GM20431 (cell line): Measurements from ENCODE around the gene BCL7B.
"Not testable (repeated sequence)": the region's sequence is repeated elsewhere in the genome, so short reads cannot be mapped to it uniquely, and the experiment has no call there.

Source experiments
- in situ Hi-C: fragments of 300-500 bp; cut with MseI, MboI; formaldehyde crosslinking; loops from one replicate; pipeline ENCODE4 v1.15.0; 2020; ENCODE audit warnings: low sequenced_read_pairs; ENCODE audit not compliant: unreplicated experiment

BCL7B gene

DNA sequence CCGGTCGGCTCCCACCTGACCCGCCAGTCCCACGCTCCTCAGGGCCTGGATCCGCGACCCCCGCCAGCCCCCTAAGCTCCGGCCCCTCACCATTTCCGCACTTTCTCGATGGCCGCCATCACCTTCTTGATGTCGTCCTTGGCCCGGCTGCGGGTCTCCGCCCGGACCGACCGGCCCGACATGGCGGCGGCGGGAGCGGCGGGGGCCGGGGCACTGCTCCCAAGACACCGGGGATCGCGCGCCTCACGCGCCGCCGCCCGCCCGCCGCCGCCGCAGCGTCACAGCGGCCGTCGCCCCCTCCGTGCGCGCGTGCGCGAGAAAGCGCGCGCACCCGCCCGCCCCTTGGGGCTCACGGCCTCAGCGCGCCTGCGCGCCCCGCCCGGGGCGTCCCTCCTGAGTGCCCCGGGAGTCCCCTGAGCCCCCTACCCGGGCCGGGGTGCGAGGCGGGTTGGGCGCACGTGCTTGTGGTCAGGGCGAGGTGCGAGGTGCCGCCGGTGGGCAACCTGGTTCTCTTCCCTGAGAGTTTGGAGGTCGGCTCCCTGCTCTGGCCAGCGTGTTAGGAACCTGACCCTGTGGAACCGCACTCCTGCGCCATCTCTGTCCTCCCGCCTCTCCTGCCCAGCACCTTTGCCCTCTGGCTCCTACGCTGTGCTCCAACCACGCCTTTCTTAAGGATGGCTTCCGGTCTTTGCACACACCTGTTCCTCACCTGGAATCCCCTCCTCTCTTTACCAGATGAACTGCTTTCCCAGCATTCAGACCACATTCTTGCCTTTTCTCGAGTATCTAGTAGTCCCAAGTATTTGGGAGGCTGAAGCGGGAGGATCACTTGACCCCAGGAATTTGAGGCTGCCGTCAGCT lies at the start of gene BCL7B:
Gene BCL7B (minus strand): TSS at position 294 of the 861 bp plus-strand sequence. CDS start 112 bp downstream, at position 182.
- in situ Hi-C loops, result no loop called here

DNA sequence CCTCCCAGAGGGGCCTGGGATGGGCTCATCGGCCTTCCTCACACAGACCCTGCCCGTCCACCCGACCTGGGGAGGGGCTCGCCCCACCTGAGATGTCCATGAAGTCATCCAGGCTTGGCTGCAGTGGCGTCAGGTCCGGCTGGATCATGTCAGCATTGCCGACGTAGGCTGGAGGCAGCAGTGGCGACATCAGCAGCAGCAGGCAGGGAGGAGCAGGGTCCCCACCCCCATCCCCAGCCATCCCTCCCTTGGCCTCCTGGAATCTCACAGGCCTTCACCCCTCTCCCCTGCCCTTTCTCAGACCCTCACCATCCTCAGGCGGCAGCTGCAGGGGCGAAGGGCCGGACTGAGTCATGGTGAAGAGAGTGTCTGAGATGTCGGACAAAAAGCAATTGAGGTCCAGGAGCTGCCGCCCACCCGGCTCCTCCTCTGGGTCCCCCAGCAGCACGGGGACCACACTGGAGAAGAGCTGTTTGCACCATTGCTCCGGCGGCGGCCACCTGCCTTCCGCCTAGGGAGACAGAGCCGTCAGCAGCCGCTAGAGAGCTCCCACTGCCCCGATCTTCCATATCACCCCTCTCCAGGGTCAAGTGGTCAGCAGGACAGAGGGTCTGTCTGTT lies 48.2 kb upstream of the BCL7B start:
- in situ Hi-C loops, result loop anchor here (10.0 kb wide), 1 partner anchor 129 kb away; the partner anchor contains the start of gene ABHD11

DNA sequence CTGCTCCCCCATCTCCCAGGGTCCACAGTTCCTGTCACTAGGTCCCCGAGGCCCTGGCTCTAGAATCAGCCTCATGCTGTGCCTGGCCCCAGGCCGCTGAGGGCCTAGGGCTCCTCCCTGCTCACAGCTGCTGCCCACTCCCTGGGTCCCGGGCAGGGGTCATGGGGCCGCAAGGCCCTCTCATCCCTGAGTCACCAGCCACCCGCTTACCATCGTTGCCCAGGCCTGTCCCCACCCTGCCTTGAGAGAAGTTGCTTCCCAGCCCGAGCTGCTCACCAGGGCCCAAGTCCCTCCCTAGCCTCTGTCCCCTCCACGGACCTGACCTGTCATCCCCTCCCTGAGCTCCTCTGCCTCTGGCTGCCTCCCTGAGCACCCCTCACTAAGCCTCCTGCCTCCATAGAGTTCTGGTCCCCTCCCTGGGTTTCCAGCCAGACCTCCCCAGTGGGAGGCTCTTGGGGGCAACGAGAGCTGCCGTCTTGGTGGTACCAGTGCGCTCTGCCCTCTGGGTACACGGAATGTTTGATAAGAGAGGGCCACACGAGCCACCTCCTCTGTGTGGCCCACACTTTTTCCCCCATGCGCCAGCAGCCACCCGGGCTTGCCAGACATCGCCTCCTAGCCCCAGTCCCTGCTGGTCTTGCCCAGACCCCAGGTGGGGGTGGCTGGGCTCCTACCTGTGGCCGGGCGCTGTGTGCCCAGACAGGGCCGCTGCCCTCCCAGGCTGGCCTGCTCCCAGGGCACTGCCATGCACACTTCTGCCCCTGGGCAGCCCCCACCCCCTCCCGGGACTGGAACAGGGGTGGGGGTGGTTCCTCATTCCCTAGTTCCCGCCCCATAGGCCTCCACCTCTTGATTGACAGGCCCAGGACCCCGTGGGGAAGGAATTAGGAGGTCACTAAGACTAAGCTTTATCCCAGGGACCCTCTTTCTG lies 45.5 kb upstream of the BCL7B start:
- in situ Hi-C loops, result loop anchor here (10.0 kb wide), 1 partner anchor 132 kb away; the partner anchor contains the start of gene ABHD11

DNA sequence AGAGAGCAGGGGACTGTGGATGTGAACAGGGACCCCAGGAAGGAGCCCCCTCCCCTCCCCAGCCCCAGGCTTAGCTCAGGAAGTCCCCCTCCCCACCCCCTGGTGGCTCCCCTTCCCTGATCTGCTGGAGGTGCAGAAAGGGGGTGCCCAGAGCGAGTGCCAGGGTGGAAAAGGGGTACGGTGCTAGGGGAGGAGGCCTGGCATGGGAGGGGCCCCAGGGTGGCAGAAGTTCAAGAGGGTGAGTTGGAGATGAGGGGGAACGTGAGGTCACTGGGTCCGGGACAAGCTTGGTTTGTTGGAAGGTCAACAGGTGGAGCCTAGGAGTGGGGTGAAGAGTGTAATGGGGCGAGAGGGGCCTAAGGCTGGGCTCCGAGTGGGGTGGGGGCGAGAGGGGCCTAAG lies 42.4 kb upstream of the BCL7B start:
- in situ Hi-C loops, result loop anchor here (10.0 kb wide), 1 partner anchor 135 kb away; the partner anchor contains the start of gene ABHD11

DNA sequence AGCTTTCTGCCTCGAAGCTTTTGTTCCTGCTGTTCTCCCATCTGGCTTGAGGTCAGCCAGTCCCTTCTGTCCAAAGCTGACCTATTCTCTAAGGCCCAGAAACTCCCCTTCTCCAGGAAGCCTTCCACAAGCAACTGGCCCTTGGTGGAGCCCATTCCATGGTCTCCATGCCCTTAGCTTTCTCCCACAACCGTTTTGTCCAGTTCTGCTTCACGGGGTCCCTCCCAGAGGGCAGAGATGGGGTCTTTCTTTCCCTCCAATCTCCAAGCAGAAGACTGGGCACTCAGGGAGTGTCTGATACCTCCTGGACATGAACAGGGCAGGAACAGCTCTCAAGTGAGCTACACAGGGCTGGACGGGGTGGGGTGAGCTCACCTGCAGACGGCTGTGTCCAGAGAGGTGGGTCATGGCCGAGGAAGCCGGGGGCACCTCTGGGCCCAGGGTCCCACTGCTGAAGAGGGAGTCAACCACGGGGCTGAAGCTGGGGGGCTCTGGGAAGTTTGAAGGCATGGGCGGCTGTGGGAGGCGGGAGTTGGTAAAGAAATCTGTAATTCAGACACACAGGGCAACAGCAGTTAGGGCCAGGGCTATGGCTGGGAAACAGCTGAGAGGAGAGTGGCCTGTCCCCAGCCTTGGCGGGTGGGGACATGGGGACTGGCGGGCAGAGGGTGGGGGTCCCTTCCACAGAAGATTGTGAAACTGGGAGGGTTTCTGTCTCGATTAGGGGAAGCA lies 41.8 kb upstream of the BCL7B start:
- in situ Hi-C loops, result no loop called here

DNA sequence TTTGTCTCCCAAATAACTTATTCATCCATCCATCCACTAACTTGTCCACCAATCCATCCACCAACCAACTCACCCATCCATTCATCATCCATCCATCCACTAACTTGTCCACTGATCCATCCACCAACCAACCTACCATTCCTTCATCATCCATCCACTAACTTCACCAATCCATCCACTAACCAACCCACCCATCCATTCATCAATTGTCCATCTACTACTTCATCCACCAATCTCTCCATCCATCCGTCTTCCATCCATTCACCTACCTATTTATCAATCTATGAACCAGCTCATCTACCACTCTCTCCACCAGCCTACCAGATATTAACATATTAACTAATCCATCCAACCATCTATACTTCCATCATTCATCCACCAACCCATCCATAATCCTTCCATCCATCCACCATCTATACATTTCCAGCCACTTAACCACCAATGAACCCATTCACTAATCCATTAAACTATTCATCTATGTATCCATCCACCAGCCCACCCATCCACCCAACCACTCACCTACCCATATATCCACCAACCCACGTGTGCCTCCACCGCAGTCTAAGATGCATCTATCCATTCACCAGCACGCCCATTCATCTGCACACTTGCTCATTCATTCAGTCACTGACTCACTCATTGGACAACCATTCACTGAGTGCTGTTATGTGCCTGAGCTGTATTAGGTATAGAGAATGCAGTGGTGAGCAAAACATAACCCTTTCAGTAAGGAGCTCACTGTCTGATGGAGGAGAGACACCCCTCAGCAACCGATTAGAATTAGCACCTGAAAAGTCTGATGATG lies 40.7 kb upstream of the BCL7B start:
- in situ Hi-C loops, result no loop called here

DNA sequence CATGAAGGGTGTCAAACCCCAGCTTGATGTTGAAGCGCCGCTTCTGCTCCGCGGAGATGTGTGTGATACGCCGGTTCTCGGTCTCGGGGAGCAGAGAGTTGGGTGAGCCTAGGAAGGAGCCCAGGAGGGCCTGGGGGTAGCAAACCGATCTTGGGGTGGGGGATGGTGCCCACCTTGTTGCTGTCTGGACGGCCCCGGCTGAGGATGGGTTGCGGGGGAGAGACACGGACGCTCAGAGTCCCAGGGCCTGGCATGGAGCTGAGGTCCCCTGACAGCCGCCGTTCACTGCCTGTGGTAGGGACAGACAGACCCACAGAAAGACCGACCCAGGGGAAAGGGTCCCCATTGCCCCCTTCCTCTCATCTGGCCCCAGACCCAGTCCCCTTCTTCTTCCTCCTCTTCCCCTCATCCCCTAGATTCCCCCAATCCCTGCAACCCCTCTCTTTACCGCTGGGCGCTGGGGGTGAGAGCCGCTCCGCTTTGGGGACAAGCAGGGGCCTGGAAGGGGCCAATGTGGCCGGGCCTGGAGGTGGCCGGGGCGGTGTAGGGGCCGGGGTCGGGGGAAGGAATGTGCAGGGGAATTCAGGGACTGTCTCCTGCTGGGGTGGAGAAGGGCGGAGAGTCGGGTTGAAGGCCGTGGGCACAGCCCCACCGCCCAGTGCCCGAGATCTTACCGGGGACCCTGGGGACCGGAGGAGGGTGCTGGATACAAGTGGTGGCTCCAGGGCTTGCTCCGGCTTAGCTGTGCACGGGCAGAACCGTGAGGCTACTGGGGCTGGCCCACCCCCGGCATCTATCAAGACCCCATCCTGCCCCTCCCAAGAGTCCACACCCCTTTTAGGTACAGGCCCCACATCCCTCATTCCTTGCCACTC lies 38.9 kb upstream of the BCL7B start:
- in situ Hi-C loops, result no loop called here

DNA sequence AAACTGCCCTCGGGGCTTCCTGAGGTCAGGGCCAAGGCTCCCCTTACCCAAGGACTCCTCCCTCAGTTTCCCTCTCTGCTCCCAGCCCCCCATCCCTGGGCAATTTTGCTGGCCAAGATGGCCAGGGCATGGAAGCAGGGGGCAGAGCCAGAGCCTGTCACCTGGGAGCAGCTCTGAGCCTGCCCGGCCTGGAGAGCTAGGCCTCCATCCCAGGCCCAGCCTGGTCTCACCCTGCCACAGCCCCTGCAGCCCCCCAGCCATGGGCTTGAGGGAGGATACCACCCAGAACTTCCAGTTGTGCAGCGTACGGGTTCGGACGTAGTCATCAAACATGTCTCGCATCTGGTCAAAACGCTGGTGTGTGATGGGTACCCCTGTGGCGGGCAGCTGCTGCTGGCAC lies 37.9 kb upstream of the BCL7B start:
- in situ Hi-C loops, result no loop called here

DNA sequence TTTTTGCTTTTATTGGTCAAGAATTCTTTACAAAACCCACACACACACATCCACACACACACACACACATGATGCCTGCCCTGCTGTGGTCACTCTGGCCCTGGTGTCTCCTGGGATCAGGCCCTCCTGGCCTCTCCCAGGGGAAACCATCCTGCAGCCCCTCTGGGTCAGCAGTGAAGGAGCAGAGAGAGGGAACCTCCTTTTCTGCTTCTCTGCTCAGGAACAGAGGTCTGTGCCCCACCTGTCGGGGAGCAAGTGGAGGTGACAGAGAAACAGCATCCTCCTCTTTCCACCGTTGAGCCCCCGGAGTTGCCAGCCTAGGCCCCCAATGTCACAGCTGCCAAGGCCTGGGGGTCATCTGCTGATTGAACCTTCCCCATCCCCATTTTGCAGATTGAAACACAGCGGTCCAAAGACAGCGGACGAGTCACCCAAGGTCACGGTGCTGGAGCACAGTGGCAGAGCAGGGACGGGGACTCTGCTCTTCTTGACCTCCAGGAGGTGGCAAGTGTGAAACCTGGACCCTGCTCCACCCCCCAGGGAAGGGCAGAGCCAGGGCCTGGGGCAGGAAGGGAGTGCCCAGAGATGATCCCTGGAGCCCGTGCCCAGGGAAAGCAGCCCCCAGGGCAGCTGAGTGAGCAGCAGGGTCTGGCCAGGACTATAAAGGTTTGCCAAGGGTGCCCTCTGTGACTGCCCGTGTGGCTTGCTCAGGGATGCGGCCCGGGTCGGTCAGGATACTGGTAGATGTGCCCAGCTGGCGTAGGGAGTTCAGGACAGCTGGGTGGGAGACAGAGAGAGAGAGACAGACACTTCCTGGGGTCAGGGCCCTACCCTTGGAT lies 35.9 kb upstream of the BCL7B start:
- in situ Hi-C loops, result no loop called here

DNA sequence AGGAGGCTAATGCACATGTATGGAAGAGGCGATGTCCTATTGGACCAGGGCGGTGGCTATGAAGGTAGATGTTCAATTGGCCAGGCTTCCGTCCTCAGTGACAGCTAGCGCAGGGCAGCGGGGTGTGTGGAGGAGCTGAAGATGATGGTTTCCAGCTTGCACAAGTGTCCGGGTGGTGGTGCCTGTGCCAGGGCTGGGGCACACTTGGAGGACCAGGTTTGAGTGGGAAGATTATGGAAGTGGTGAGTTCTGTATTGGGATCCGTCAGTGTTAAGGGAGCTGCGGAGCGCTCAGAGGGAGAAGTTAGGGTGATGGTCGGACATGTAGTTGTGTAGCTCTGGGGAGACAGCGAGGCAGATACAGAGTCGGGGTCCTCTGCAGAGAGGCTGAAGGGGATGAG lies 29.4 kb upstream of the BCL7B start:
- in situ Hi-C loops, result no loop called here

DNA sequence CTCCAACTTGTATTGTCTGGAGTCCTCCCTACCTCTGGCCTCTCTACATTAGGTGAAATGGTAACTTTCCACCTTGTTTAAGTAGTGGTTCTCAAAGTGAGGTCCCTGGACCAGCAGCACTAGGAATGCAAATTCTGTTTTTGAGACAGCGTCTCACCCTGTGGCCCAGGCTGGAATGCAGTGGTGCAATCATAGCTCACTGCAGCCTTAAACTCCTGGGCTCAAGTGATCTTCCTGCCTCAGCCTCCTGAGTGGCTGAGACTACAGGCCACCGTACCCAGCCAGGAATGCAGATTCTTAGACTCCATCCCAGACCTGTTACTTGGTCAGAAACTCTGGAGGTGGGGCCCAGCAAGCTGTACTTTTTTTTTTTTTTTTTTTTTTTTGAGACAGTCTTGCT lies 27.7 kb upstream of the BCL7B start:
- in situ Hi-C loops, result no loop called here

DNA sequence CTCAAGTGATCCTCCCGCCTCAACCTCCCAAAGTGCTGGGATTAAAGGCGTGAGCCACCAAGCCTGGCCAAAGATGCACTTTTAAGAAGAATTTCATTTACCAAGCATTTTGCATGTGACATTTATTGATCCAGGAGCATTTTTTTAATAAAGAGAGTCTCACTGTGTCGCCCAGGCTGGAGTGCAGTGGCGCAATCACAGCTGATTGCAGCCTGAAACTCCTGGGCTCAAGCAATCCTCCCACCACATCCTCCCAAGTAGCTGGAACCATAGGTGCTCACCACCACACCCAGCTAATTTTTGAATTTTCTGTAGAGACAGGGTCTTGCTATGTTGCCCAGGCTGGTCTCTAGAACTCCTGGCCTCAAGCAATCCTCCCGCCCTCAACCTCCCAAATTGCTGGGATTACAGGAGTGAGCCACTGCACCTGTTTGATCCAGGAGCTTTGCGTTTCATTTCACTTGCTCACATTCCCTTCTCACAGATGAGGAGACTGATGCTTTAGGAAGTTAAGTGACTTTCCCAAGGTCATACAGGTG lies 25.2 kb upstream of the BCL7B start:
- in situ Hi-C loops, result no loop called here

DNA sequence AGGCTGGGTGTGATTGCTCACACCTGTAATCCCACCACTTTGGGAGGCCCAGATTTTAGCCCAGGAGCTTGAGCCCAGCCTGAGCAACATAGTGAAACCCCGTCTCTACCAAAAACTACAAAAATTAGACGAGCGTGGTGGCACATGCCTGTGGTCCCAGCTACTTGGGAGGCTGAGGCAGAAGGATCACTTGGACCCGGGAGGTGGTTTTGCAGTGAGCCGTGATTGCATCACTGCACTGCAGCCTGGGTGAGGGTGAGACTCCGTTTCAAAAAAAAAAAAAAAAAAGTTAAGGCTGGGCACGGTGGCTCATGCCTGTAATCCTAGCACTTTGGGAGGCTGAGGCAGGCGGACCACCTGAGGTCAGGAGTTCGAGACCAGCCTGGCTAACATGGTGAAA lies 23.5 kb upstream of the BCL7B start:
- in situ Hi-C loops, result not testable (repeated sequence)

DNA sequence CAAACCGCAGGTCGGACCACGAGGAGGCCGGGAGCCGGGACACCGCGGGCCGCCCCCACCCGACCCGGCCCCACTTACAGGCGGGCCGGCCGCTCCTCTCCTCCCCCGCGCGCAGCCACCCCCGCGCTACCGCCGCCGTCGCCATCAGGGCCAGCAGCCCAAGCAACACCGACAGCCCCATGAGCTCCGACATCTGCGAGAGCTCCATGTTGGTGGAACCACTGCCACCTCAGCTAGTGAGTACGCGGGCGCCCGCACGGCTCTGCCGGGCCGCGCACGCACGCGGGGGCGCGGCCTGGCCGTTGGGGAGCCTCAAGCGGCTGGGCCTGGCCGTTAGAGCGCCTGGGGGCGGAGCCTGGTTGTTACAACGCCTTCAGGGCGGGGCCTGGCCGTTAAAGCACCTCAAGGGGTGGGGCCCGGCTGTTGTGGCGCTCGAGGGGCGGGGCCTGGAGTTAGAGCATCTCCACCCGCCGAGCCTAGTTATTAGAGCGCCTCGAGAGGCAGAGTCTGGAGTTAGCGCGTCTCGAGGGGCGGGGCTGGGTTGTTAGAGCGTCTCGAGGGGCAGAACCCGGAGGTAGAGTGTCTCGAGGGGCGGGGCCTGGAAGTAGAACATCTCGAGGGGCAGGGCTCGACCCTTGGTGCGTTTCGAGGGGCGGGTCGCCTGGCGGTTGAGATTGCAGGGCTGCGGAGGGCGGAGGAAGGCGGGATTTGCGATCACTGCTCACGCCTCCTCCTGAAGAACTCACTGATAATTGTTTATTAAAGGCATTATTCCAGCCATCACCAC lies 21.0 kb upstream of the BCL7B start, which contains the start of gene TBL2:
Gene TBL2 (minus strand): TSS at position 238 of the 787 bp plus-strand sequence. CDS start 30 bp downstream, at position 208.
- in situ Hi-C loops, result no loop called here

DNA sequence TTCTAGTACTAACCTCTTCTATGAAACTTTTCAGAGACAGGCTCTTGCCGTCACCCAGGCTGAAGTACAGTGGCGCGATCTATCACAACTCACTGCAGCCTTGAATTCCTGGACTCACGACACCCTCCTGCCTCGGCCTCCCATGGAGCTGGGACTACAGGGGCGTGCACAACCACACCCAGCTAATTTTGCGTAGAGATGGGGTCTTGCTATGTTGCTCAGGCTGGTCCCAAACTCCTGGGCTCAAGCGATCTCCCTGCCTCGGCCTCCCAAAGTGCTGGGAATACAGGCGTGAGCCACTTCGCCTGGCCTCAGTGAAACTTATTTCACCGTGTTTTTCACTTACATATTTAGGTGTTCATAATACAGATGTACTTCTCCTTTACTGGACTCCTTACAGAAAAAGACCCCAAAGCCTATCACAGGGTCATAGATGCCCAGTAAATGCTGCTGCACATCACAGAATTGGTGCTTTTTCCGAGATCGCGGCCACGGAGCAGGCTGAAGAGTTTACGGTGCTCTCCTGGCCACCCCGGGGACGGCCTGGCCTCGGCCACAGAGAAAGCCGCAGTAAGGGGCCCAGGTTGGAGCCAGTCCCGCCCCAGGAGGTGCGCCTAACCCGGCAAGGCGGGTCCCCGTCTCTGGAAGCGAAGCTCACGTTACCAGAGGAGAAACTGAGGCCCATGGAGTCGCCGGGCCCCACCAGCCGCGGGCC lies 20.3 kb upstream of the BCL7B start:
- in situ Hi-C loops, result no loop called here
